ENCODE data around the gene ROBO1.
A peak's percentile ranks its signal among the peaks of the same experiment; 100 is the strongest.
"Not testable (repeated sequence)": the region's sequence is repeated elsewhere in the genome, so short reads cannot be mapped to it uniquely, and the experiment has no call there.

Gene ROBO1

DNA sequence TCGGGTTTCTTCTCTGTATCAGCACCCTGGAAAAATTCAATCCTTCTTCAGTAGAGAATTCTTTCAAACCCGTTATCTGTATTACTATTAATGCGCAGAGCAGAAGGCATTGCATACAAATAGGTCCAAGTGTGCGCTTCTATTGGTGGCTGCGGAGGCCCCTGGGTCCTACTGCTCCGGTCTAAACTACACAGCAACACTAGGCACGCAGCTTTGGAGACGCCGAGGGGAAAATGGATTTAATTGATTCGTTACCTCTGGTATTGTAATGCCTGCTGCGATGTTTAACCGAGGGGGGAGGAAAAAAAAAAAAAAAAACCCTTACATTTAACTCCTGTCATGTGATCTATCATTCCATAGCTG lies at the start of gene ROBO1:
TSS of gene ROBO1 (minus strand) at position 94 of the 363 bp plus-strand sequence.
- no peak for DNase-seq (ENCODE audit: low read depth, low spot score)

DNA sequence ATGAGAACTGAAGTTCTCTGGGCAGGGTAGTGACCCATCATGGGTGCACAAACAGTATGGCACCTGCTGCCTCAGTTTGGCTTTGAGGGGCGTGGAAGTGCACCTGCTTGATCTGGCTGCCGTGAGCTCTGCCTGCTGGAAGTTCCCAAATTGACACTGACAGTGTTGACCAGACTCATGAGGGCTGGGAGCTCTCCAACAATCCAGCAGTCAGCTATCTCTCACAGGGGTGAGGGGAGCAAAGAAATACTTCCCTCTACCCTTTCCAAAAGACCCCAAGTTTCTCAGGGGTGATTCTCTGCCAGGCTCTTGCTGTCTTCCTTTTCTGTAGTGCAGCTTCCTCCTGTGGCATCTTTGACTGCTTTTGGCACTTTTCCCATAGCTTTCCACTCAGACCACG lies 49.4 kb upstream of the ROBO1 start:
- DNase-seq (ENCODE audit: low read depth, low spot score), result no peak

DNA sequence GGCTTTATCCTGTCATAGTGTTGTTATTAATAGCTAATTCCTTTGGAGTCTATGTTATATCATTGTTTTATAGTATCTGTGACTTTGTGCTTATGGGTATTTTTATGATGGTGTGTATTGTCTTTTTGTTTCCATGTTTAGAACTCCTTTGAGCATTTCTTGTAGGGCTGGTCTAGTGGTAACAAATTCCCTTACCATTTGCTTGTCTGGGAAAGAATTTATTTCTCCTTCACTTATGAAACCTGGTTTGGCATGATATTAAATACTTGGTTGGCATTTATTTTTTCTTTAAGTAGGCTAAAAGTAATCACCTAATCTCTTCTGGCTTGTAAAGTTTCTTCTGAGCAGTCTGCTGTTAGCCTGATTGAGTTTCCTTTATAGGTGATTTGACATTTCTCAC lies 47.7 kb upstream of the ROBO1 start:
- DNase-seq (ENCODE audit: low read depth, low spot score), result no peak

DNA sequence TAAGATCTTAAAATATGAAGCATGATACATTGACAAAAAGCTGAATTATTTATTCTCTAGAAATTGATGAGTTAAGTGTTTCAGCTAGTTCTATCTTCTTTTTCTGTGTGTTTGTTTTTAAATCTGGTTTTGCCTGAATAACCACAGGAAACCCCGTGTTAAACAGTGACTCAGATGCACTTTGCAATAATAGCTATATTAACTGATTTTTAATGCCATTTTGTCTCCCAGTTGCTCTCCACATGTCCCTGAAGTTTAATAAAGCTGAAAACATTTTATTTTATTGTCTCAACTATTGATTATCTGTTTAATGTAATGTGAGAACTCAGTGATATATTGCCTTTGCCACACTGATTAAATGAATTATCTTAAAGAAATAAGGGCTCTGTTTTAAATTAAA lies 42.8 kb upstream of the ROBO1 start:
- DNase-seq (ENCODE audit: low read depth, low spot score), result no peak

DNA sequence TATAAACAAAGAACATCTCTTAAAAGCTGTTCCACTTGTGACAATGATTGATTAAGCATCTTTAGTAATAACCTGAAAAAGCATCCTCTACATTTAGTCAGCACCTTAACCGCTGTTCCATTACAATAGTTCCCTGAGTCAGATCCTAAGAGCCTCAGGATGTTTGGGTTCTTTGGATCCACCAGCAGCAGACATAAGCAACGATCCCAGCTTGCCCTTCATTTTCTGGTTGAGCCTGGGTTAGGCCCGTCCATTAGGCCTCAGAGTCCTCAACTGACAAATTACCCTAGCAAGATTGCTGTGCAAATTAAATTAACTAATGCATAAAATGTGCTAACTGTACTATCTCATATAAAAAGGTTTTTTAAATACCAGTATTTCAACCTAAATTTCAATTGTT lies 42.3 kb upstream of the ROBO1 start:
- no peak for DNase-seq (ENCODE audit: low read depth, low spot score)

DNA sequence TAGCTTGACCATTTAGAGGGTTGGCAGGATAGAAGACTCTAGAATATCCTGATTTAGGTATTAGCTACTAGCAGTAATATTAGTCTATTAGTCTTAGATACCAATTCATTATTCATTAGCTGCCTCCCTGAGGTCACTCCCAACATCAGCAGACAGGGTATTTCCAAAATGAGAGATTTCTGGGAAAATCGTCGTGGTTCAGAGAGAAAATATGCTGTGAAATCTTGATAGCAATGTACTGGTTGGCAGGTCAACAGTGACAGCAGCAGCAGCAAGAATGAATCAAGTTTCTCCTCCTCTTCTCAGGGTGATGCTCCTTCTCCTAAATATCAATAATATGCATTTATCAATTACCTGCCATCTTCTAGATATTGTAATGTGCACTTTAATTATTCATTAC lies 41.3 kb upstream of the ROBO1 start:
- DNase-seq (ENCODE audit: low read depth, low spot score), result no peak

DNA sequence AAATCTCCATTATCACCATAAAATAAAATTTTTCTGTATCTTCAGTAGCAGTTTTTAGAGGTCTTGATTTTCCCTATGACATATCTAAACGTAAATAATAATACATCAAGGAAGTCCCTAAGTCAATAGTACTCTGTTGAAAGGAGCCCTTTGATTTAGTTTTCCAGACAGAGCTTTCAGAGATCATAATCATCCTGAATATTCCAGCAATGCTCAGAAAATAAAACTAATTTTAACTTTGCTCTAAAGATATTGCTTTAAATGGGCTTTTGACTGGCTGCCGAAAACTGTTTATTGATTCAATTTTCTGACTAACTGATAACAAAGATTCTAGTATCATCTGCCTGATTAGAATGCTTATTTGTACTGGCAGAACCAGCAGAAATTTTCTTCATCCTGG lies 40.7 kb upstream of the ROBO1 start:
- no peak for DNase-seq (ENCODE audit: low read depth, low spot score)

DNA sequence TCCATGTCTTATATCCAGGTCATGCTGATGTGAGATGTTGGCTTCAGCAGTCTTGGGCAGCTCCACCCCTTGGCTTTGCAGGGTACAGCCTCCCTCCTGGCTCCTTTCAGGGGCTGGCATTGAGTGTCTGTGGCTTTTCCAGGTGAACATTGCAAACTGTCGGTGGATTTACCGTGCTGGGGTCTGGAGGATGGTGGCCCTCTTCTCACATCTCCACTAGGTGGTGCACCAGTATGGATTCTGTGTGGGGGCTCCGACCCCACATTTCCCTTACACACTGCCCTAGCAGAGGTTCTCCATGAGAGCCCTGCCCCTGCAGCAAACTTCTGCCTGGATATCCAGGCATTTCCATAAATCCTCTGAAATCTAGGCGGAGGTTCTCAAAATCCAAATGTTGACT lies 22.4 kb upstream of the ROBO1 start:
- not testable (repeated sequence) for DNase-seq (ENCODE audit: low read depth, low spot score)

DNA sequence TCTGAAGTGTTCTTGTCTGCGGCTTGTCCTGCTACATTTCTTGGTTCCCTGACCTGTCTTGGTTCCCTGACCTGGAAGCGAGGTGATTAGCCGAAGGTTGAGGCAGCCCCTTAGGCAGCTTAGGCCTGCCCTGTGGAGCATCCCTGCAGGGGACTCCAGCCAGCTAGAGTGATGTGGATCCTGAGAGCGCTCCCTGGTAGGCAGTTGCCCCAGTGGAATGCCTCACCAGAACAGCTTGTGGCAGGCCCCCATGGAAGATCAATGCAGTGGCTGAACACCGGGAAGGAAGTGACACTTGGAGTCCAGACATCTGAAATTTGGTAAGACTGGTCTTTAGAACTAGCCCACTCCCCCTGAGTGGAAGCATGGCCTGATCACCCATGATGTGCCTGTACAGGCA lies 5.5 kb upstream of the ROBO1 start:
- no peak for DNase-seq (ENCODE audit: low read depth, low spot score)

DNA sequence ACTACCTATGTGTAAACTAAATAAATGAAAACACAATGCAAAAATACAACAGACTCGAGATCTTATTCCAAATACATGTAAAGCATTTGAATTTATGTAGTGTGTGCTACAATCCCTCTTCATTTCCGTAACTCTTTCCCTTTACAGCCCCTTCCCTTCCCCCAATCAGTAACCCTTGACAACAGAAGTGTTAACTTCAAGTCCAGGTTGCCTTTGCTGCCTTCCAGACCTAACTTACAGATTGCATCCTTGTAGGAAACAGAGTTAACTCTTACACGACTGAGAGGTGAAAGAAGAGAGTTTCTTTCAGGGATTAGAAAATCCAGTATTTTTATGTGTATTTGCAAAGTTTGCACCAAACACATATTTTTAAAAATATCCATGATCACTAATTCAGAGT lies 1.4 kb upstream of the ROBO1 start:
- peak; percentile 45 for DNase-seq (ENCODE audit: low read depth, low spot score)

DNA sequence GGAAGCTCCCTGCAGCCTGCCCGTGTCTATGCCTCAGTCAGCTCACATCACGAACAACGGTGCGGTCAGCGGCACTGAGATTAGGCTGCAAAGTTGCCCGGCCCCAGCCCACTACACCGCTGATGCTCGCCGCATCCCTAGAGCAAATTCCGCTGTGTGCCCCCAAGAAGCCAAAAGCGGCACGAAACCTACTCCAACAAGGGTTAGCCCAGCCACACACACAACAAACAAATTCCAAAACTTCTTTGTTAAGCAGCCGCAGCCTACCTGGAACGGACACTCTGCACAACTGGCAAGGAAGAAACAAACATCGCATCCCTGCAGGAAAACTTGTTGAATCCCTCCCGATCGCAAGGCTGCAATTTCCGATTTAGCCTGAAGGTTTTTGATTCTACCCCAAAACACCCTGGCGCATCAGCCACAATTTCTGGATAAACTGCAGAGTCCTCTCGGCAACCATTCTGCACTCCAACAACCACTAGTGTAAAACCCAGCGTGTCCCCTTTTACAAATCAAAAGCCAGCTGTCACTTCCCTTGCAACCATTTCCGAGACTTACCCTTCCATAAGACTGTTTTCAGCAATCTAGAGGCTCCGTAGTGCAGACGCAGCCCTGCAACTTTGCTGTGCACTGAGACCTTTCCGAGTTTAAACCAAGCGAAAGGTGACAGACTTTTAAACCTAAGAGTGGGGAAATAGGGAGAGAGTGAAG lies 449 bp downstream of the ROBO1 start:
- no peak for DNase-seq (ENCODE audit: low read depth, low spot score)

DNA sequence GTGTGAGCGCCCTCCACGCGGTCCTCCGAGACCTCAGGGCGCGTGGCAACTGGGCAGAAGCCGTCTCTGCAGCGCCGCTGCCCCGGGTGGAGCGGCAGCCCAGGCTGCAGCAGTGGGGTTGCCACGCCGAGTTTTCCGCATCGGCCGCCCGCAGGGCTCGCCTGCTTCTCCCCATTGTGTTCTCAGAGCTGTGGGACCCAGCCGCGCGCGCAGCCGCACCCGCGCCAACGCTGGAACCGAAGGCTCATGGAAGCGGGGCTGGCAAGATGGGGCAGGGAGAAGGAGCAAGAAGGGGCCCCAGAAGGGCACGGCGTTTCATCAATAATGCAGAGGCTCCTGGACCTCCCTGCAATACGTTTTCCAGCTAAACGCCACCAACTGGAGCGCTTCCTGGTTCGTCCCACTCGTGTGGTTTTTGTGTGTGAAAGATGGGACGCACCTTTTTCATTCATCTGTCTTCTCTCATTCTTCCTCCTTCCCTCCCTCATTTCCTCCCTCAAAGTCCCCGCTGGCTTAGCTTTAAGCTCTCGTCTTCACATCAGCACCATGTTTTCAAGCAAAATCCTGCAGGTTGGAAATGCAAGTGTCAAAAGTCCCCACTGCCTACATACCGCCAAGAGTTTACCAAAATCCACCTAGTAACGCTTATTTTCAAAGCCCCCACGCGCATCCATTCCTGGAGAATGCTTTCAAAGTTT lies 1.2 kb downstream of the ROBO1 start:
- DNase-seq (ENCODE audit: low read depth, low spot score), result no peak

DNA sequence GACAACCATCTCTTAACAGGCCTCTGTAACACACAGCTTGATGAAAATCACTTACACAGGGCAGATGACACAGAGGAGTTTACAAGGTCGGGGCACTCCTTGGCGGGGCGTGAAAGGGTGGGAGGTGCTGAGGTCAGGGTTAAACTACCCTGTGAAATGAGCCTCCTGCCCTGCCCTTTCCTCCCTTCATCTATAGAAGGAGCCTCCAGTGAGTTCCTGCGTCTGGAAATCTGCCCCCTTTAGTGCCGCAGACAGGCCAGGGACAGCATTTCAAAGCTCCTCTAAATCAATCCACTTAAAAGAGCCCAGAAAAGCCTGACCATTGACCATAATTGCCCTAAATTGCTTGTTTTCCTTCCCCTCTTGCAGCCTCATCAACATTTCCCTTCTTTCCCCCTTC lies 1.9 kb downstream of the ROBO1 start:
- DNase-seq (ENCODE audit: low read depth, low spot score), result no peak

DNA sequence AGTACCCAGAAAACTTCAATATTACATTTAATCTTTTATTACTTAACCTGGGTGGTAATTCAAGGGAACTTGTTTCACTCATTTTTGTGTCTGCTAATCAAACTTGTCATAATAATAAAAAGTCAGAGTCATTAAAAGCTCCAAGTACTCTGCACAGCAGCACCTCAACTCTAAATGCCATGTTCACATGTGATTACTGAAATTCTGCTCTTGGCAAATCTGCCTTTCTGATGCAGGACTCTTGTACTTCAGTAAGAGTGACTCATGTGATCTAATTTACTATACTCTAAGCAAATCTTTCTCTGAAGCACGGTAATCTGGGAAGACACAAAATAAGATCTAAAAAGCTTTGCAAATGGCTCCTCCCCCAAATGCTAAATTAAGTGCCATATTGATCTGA lies 6.4 kb downstream of the ROBO1 start:
- no peak for DNase-seq (ENCODE audit: low read depth, low spot score)

DNA sequence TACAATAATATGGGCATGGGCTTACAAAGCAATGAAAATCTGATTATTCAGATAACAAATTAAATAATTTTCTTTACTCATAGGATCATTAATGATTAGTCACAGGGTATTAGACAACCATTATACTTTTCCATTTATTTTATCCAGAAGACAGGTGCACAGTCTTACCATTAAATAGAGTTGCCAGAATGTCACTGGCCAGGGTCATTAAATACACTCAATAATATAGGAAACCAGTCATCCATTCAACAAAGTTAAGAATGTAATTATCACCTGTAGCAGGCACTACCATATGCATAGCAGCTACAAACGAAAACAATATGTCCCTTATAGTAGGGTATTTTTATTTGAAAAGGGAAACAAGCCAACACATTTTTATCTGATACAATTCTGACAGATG lies 16.1 kb downstream of the ROBO1 start:
- no peak for DNase-seq (ENCODE audit: low read depth, low spot score)

DNA sequence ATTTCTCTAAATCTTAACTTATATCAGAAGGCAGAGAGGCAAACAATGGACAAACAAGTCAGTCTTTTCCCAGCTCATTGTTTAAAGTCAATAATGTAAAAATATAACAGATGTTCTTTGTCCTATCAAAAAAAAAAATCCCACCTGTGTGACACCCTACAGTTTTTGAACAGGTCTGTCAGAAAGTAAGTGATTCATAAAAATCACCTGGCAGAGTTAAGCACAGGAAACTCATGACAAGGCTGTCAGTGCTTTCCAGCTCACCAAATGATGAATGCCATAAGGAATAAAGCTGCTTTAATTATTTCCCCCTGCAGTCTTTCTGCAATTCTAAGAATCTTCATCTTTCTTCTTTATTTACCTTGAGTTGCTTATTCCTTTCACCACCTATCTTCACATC lies 30.3 kb downstream of the ROBO1 start:
- no peak for DNase-seq (ENCODE audit: low read depth, low spot score)

DNA sequence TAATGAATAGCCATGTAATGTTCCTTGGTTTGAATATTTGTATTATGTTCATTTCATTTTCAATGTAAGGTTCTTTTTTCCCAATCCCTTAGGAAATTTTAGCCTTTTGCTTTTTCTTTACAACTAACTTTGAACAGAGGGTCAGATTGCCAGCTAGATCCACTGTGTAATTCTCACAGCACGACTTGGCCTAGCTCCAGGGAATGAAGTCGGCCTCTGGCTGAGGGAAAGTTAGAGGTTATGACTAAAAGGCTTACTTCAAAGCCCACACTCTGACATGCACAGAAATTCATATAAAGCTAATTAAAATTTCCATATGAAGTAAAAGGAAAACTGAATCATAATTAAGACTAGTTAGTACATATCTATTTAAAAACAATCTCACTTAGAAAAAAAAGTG lies 38.7 kb downstream of the ROBO1 start:
- no peak for DNase-seq (ENCODE audit: low read depth, low spot score)

DNA sequence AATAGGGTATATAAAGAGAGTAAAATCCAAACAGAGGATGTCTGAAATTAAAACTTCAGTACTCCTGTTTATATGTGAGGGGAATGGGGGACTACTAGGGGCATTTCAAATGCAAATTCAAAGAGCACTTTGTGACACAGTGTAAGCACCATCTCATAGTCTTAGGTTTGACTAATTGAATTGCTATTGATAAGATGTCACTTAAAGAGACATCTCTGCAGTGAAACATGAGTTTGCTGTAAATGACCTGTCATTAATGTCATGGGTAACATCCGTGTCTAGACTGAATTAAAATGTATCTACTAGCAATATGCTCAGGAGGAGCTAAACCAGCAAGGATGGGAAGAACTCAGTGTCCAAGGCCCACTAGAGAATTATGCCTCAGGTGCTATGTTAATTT lies 41.0 kb downstream of the ROBO1 start:
- DNase-seq (ENCODE audit: low read depth, low spot score), result no peak

DNA sequence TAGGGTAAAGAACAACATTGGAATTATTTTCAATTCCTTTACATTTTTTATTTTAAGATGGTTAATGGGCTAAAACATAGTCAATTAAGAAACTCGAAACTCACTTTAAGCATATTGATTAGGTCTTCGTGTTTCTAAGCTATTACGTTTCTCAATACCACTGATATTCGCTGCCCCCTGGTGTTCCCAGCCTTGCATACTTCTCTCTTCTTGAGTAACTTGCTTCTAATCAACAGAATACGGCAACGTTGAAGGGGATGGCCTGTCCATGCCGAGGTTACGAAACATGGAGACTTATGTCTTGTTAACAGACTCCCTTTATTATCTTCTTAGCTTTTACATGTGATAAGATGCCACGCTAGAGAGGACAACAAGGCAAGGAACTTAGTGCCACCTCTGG lies 43.6 kb downstream of the ROBO1 start:
- peak; percentile 7 for DNase-seq (ENCODE audit: low read depth, low spot score)

DNA sequence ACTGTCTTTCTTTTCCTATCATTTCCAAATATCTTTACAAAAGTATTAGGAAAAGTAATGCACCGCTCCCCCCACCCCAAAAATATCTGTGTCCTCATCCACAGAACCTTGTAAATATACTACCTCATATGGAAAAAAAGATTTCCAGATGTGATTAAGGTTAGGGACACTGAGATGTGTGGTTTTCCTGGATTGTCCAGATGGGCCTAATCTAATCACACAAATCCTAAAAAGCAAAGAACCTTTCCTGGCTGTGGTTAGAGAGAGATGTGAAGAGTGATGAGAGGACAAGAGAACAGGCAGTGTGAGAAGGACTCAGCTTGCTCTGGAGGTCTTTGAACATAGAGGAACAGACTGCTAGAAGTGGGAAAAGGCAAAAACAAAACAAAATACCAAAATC lies 77.7 kb downstream of the ROBO1 start:
- no peak for DNase-seq (ENCODE audit: low read depth, low spot score)

DNA sequence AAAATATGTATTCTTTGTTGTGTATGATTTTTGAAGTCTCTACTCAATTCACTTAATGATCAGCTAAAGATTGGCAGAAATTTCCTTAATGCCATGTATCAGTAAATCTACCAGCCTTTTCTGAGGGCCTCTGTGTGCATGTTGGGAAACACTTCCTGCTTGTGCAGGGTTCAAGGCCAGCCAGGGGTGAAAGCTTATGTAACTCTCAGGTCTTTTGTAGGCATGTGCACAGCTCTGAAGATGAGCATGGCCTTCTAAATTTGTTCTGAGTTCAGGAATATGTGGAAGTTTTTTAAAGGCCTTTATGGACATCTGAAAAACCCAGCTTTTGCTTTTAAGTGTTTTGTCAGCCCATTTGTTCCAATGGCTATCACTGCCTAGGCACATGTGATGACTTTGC lies 82.7 kb downstream of the ROBO1 start:
- DNase-seq (ENCODE audit: low read depth, low spot score), result no peak

DNA sequence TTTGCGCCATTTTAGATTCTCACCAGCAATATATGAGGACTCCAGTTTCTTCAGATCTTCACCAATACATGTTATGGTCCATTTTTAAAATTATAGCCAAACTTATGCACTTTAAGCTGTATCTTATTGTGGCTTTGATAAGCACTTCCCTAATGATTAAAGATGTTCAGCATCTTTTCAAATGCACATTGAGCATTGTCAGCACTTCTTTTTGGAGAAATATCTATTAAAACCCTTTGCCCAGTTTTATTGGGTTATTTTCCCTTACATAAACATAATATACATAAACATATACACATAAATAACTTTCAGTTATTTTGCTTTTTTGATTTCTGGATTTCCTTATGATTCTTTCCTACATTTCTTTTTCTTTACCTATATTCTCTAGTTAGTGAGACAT lies 83.8 kb downstream of the ROBO1 start:
- no peak for DNase-seq (ENCODE audit: low read depth, low spot score)

DNA sequence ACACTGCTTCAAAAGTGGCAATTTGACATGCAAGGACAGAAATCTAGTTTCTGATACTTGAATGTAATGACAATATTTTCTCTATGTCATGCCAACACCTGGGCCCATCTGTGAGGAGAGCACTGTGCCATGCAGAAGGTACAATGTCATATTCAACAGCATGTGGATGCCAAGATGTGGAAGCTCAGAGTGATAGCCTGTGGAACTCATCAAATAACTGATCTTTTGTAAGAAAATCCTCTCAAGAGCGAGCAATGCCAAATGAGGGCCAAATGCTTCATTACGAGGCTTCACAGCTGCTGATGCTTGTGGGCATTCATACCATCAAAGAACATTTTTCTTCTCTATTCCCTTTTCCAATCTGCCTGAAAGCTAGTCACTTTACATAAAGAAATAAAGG lies 95.1 kb downstream of the ROBO1 start:
- DNase-seq (ENCODE audit: low read depth, low spot score), result no peak

DNA sequence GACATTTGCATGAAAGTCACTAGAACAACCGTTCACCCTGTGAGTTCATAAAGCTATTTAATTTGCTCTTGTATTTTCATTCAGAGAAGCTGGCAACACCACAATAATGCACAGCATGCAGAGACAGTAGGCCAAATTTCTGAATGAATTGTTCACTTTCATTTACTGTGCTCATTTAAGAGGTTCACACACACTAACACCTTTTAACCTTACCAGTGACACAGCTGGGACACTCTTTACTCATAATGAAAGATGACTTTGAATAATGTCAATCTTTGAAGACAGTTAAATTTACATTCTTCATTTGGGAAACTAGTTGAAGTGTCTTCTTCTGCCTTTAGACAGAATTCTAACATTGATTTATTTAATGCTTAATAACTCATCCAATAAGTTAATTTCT lies 95.7 kb downstream of the ROBO1 start:
- no peak for DNase-seq (ENCODE audit: low read depth, low spot score)

Data from iPS DF 19.7 (cell line).